ENCODE results near the gene TNFSF13. TPM values are rescaled to one million over a fixed set of nuclear protein-coding genes. Genes with fewer than 3 reads are reported as not detected.

Gene TNFSF13
- polyA plus RNA-seq, 1 donor: 23.4 TPM

GRCh38 chr17:7582396-7583252 is 24.1 kb downstream of the TNFSF13 start:
- Histone ChIP-seq H3K27ac (ENCODE audit: low read length) (peak overlapping the region; percentile 94), H3K4me1 (ENCODE audit: control insufficient read depth, insufficient read depth, low read length) (peaks cover 56% of the 10 kb centered on the region), H3K36me3 (ENCODE audit: control insufficient read depth, insufficient read depth, low read length) (peaks cover 43% of the 10 kb centered on the region), H3K27me3 (ENCODE audit: control insufficient read depth, insufficient read depth, low read length) (no peaks in the 10 kb centered on the region), H3K9me3 (ENCODE audit: control insufficient read depth, low read depth, low read length) (peaks cover 8% of the 10 kb centered on the region), H3K4me3 (ENCODE audit: low read length) (peak overlapping the region; percentile 67)
- no CpG with 5 or more reads among the region's 36 CpGs for WGBS (ENCODE audit: insufficient coverage, low lambda C conversion rate)
- no peak for DNase-seq

GRCh38 chr17:7583253-7584109 is 24.9 kb downstream of the TNFSF13 start, which contains the start of gene MPDU1:
Gene MPDU1 (plus strand): TSS chr17:7583852. CDS start chr17:7583863, 11 bp downstream.
- H3K27ac ChIP-seq (ENCODE audit: low read length): peak within 1 kb of the TSS; percentile 94
- peaks cover 42% of the 10 kb centered on the region for H3K36me3 ChIP-seq (ENCODE audit: control insufficient read depth, insufficient read depth, low read length)
- peak within 1 kb of the TSS; percentile 67 for H3K4me3 ChIP-seq (ENCODE audit: low read length)
- no CpG with 5 or more reads among the region's 69 CpGs for WGBS (ENCODE audit: insufficient coverage, low lambda C conversion rate)
- H3K9me3 ChIP-seq (ENCODE audit: control insufficient read depth, low read depth, low read length): peaks cover 8% of the 10 kb centered on the region
- peaks cover 49% of the 10 kb centered on the region for H3K4me1 ChIP-seq (ENCODE audit: control insufficient read depth, insufficient read depth, low read length)
- DNase-seq: peak; percentile 97 to 98
- H3K27me3 ChIP-seq (ENCODE audit: control insufficient read depth, insufficient read depth, low read length): no peaks in the 10 kb centered on the region

DNA sequence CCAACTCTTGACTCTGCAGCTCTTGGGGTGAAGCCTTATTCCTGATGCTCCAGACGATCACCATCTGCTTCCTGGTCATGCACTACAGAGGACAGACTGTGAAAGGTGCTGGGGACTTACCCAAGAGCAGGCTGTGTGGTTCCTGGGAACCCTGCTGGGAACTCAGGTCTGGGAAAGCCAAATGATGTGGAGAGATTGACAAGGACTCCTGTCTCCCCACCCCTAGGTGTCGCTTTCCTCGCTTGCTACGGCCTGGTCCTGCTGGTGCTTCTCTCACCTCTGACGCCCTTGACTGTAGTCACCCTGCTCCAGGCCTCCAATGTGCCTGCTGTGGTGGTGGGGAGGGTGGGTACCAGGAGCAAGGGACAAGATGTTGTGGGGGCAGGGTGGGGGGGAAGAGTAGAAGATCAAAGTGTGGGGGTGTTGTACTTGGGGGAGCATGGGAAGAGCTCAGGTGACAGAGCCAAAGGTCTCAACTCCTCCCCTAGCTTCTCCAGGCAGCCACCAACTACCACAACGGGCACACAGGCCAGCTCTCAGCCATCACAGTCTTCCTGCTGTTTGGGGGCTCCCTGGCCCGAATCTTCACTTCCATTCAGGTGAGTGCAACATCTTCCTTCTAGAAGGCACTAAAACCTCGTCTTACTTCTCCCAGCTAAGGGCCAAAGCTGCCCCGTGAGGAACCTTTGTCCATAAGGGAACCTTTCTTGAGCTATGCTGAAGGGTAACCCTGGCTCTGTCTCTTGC is 28.3 kb downstream of the TNFSF13 start:
- H3K4me1 ChIP-seq (ENCODE audit: control insufficient read depth, insufficient read depth, low read length): peaks cover 34% of the 10 kb centered on the region
- 100% methylated on average over 1 of the region's 9 CpGs for WGBS (ENCODE audit: insufficient coverage, low lambda C conversion rate)
- no peaks in the 10 kb centered on the region for H3K27me3 ChIP-seq (ENCODE audit: control insufficient read depth, insufficient read depth, low read length)
- H3K27ac ChIP-seq (ENCODE audit: low read length): no peak overlapping the region
- peaks cover 48% of the 10 kb centered on the region for H3K36me3 ChIP-seq (ENCODE audit: control insufficient read depth, insufficient read depth, low read length)
- H3K9me3 ChIP-seq (ENCODE audit: control insufficient read depth, low read depth, low read length): peaks cover 8% of the 10 kb centered on the region
- peak in 1 of 2 donors; percentile 57 for DNase-seq
- H3K4me3 ChIP-seq (ENCODE audit: low read length): no peak overlapping the region

DNA sequence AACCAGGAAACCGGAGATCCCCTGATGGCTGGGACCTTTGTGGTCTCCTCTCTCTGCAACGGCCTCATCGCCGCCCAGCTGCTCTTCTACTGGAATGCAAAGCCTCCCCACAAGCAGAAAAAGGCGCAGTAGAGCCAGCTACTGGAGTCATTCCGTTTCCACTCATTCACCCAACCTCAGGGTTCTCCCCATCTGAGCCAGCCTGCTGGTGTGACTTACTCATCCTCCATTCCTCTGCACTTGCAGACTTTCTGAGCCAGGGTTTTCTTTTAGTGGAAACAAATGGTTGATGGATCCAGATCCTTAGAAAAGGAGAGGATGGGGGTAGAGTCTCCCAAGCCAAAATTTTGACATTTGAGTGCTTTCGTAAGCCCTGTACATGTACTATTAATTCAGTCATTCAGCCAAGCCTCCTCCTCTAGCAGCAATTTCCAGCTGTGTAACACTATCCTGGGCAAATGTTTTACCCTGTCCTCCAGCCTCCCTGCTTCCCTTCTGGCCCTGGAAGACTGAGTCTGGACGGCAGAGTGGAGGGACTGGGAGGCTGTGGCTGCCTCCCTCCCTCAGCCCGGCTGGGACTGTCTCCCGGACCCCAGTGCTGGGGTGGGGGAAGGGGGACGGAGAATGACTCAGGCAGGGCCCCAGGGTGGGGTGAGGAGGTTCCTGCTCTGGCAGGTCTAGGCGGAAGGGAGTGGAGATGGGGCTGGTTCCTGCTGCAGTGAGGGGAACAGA is 29.0 kb downstream of the TNFSF13 start:
- Histone ChIP-seq H3K36me3 (ENCODE audit: control insufficient read depth, insufficient read depth, low read length) (peaks cover 50% of the 10 kb centered on the region), H3K27ac (ENCODE audit: low read length) (no peak overlapping the region), H3K27me3 (ENCODE audit: control insufficient read depth, insufficient read depth, low read length) (no peaks in the 10 kb centered on the region), H3K4me1 (ENCODE audit: control insufficient read depth, insufficient read depth, low read length) (peaks cover 26% of the 10 kb centered on the region), H3K9me3 (ENCODE audit: control insufficient read depth, low read depth, low read length) (peaks cover 7% of the 10 kb centered on the region), H3K4me3 (ENCODE audit: low read length) (no peak overlapping the region)
- no peak for DNase-seq
- no CpG with 5 or more reads among the region's 12 CpGs for whole genome bisulfite sequencing (ENCODE audit: insufficient coverage, low lambda C conversion rate)

DNA sequence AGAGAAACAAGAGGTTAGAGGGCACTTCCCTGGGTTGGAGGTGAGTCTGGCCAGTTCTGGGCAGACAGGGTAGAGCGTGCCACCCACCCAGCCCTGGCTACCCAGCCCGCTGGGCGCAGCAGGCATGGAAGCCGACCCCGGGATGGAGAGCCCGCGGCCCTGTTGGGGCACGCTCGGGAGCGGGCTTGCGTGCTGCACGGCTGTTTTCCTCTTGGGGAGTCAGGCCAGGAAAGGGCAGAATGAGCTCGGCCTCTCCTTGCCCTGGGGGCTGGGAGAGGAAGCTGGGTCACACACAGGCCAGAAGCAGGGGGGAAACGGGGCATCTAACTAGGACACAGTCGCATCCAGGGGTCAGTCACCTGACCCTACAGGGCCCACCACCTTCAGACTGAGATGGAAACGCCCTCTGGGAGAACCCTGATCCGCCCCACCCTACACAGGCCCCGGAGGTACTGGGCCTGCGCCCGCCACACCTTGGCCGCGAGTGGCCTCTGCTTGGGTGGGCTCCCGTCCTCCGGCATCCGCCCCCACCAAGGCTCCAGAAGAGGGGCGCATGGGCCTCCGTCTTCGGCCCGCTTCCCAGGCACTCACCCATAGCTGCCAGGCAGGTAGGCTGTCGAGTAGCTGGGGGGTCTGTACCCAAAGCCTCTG is 30.1 kb downstream of the TNFSF13 start:
- Histone ChIP-seq H3K4me1 (ENCODE audit: control insufficient read depth, insufficient read depth, low read length) (peaks cover 17% of the 10 kb centered on the region), H3K27me3 (ENCODE audit: control insufficient read depth, insufficient read depth, low read length) (no peaks in the 10 kb centered on the region), H3K36me3 (ENCODE audit: control insufficient read depth, insufficient read depth, low read length) (peaks cover 60% of the 10 kb centered on the region), H3K4me3 (ENCODE audit: low read length) (peak overlapping the region; percentile 36), H3K9me3 (ENCODE audit: control insufficient read depth, low read depth, low read length) (no peaks in the 10 kb centered on the region), H3K27ac (ENCODE audit: low read length) (no peak overlapping the region)
- no peak for DNase-seq
- WGBS (ENCODE audit: insufficient coverage, low lambda C conversion rate): no CpG with 5 or more reads among the region's 30 CpGs

GRCh38 chr17:7589204-7589868 is 30.8 kb downstream of the TNFSF13 start:
- H3K27me3 ChIP-seq (ENCODE audit: control insufficient read depth, insufficient read depth, low read length): no peaks in the 10 kb centered on the region
- WGBS (ENCODE audit: insufficient coverage, low lambda C conversion rate): no CpG with 5 or more reads among the region's 56 CpGs
- H3K36me3 ChIP-seq (ENCODE audit: control insufficient read depth, insufficient read depth, low read length): peaks cover 66% of the 10 kb centered on the region
- peak; percentile 76 to 83 for DNase-seq
- no peaks in the 10 kb centered on the region for H3K9me3 ChIP-seq (ENCODE audit: control insufficient read depth, low read depth, low read length)
- H3K4me1 ChIP-seq (ENCODE audit: control insufficient read depth, insufficient read depth, low read length): peaks cover 17% of the 10 kb centered on the region
- peak overlapping the region; percentile 36 for H3K4me3 ChIP-seq (ENCODE audit: low read length)
- H3K27ac ChIP-seq (ENCODE audit: low read length): no peak overlapping the region

- no peaks in the 10 kb centered on the region for H3K9me3 ChIP-seq (ENCODE audit: control insufficient read depth, low read depth, low read length)
- WGBS (ENCODE audit: insufficient coverage, low lambda C conversion rate): no CpG with 5 or more reads among the region's 24 CpGs
- H3K4me3 ChIP-seq (ENCODE audit: low read length): peak within 1 kb of the TSS; percentile 36
- peaks cover 10% of the 10 kb centered on the region for H3K4me1 ChIP-seq (ENCODE audit: control insufficient read depth, insufficient read depth, low read length)
- no peaks in the 10 kb centered on the region for H3K27me3 ChIP-seq (ENCODE audit: control insufficient read depth, insufficient read depth, low read length)
- H3K36me3 ChIP-seq (ENCODE audit: control insufficient read depth, insufficient read depth, low read length): peaks cover 74% of the 10 kb centered on the region
- no peak for DNase-seq
- no peak within 1 kb of the TSS for H3K27ac ChIP-seq (ENCODE audit: low read length)
Observed at GRCh38 chr17:7589891-7590691, 31.5 kb downstream of the TNFSF13 start, which contains the start of gene SOX15. Gene SOX15 (minus strand): TSS chr17:7590094. CDS start chr17:7589676, 418 bp downstream.

GRCh38 chr17:7590743-7591142 is 32.2 kb downstream of the TNFSF13 start:
- Histone ChIP-seq H3K27me3 (ENCODE audit: control insufficient read depth, insufficient read depth, low read length) (no peaks in the 10 kb centered on the region), H3K4me1 (ENCODE audit: control insufficient read depth, insufficient read depth, low read length) (peaks cover 8% of the 10 kb centered on the region), H3K36me3 (ENCODE audit: control insufficient read depth, insufficient read depth, low read length) (peaks cover 78% of the 10 kb centered on the region), H3K27ac (ENCODE audit: low read length) (no peak overlapping the region), H3K4me3 (ENCODE audit: low read length) (no peak overlapping the region), H3K9me3 (ENCODE audit: control insufficient read depth, low read depth, low read length) (no peaks in the 10 kb centered on the region)
- no peak for DNase-seq
- no CpG with 5 or more reads among the region's 4 CpGs for WGBS (ENCODE audit: insufficient coverage, low lambda C conversion rate)

Data from large intestine (tissue), 3 donors.